Lung (tissue), 12 donors: ENCODE measurements around the gene MPND. TPM values are rescaled to one million over a fixed set of nuclear protein-coding genes. Genes with fewer than 3 reads are reported as not detected.

Experiments
- ATAC-seq: fragments of 200-7000 bp; cut with Tn5 transposase; one replicate; pipeline ENCODE4 v1.9.1; 2020; ENCODE audit warnings: moderate number of reproducible peaks; ENCODE audit not compliant: insufficient read depth, low FRiP score
- DNase-seq, 3 donors: peaks; one replicate each; pipeline ENCODE4 v3.0.0-alpha.2; 2013 to 2017
- H3K27ac ChIP-seq, 2 donors: one replicate each; pipeline ENCODE4 v1.5.1; 2013; ENCODE audit warnings: mild to moderate bottlenecking in 2 of 2, moderate library complexity in 2 of 2, control low read depth in 1 of 2, inconsistent platforms in 1 of 2, low read depth in 1 of 2, low read length in 1 of 2
- H3K27me3 ChIP-seq, 3 donors: one replicate each; pipeline ENCODE4 v1.5.1; 2013; ENCODE audit warnings: low read length in 2 of 3; ENCODE audit not compliant: control insufficient read depth in 3 of 3, insufficient read depth in 3 of 3
- H3K36me3 ChIP-seq, 4 donors: one replicate each; pipeline ENCODE4 v1.5.1; 2013; ENCODE audit warnings: low read length in 4 of 4, mild to moderate bottlenecking in 1 of 4, moderate library complexity in 1 of 4; ENCODE audit not compliant: control insufficient read depth in 4 of 4, insufficient read depth in 4 of 4
- H3K4me1 ChIP-seq, 5 donors: one replicate each; pipeline ENCODE4 v1.5.1; 2013; ENCODE audit warnings: low read length in 5 of 5, mild to moderate bottlenecking in 2 of 5, moderate library complexity in 1 of 5; ENCODE audit not compliant: control insufficient read depth in 5 of 5, insufficient read depth in 5 of 5
- H3K4me3 ChIP-seq: one replicate; pipeline ENCODE4 v1.5.1; 2013; ENCODE audit warnings: mild to moderate bottlenecking, control low read depth, moderate library complexity
- H3K9ac ChIP-seq, 2 donors: one replicate each; pipeline ENCODE4 v1.5.1; 2013; ENCODE audit warnings: low read length in 2 of 2, control low read depth in 1 of 2; ENCODE audit not compliant: insufficient read depth in 1 of 2
- H3K9me3 ChIP-seq, 4 donors: one replicate each; pipeline ENCODE4 v1.5.1; 2013; ENCODE audit warnings: low read length in 3 of 4, mild to moderate bottlenecking in 1 of 4, moderate library complexity in 1 of 4; ENCODE audit not compliant: control insufficient read depth in 4 of 4, insufficient read depth in 3 of 4
- CTCF ChIP-seq: IDR thresholded peaks from 2 replicates; pipeline ENCODE4 v1.5.1; 2012; ENCODE audit warnings: mild to moderate bottlenecking; ENCODE audit errors: control extremely low read depth, extremely low read depth
- WGBS, 2 donors: extraction: QIAGEN DNeasy Blood & Tissue Kit; methylation state at CpG; one replicate each; pipeline ENCODE4 v1.1.7; 2013; 5-methylcytosine and 5-hydroxymethylcytosine counted together
- polyA plus RNA-seq, 2 donors: library from polyadenylated mRNA; stranded (reverse); fragments of 200-250 nt; gene quantifications; one replicate each; pipeline ENCODE4 v1.2.1, GENCODE V29; 2013
- total RNA-seq, 2 donors: library from RNA; depleted of rRNA in 1 of 2; stranded (reverse); fragments of >200 nt in 1 of 2; gene quantifications; one replicate each; pipeline ENCODE4 v1.2.1, GENCODE V29; 2014 to 2021
- donor health status: control.
- donor health status: control.
- donor health status: Bipolar disorder and iron deficiency.
- donor health status: healthy.
- donor health status: DM: yes; HTN: yes; CAD: no.

MPND gene
- total and polyA plus RNA-seq, 4 donors: 9.1 to 32.3 (median 24.6) TPM

GRCh38 chr19:4322942-4323665 lies 20.3 kb upstream of the MPND start:
- ATAC-seq: no peak
- Histone ChIP-seq H3K4me1 (peaks cover 0 to 6% (median 2%) of the 10 kb centered on the region in 5 donors), H3K9ac (no peak overlapping the region), H3K27ac (no peak overlapping the region), H3K9me3 (no peaks in the 10 kb centered on the region), H3K4me3 (no peak overlapping the region), H3K27me3 (peaks cover 0 to 6% (median 2%) of the 10 kb centered on the region in 3 donors), H3K36me3 (no peaks in the 10 kb centered on the region)
- WGBS, 2 donors: 81 to 87% methylated on average over 37 of the region's 37 CpGs
- TF ChIP-seq CTCF: no peak
- no peak for DNase-seq

GRCh38 chr19:4323692-4324091 lies 19.7 kb upstream of the MPND start:
- Histone ChIP-seq H3K36me3 (no peaks in the 10 kb centered on the region), H3K9me3 (no peaks in the 10 kb centered on the region), H3K9ac (no peak overlapping the region), H3K4me3 (no peak overlapping the region), H3K27ac (no peak overlapping the region), H3K27me3 (peaks cover 0 to 6% (median 2%) of the 10 kb centered on the region in 3 donors), H3K4me1 (peaks cover 0 to 9% (median 2%) of the 10 kb centered on the region in 5 donors)
- WGBS, 2 donors: 94 to 97% methylated on average over 9 of the region's 9 CpGs
- ATAC-seq: no peak
- DNase-seq: no peak
- TF ChIP-seq CTCF: no peak

GRCh38 chr19:4324228-4324627 lies 19.1 kb upstream of the MPND start:
- WGBS, 2 donors: 88 to 91% methylated on average over 12 of the region's 12 CpGs
- TF ChIP-seq CTCF: no peak
- Histone ChIP-seq H3K9me3 (no peaks in the 10 kb centered on the region), H3K4me1 (peaks cover 0 to 10% (median 2%) of the 10 kb centered on the region in 5 donors), H3K27me3 (peaks cover 0 to 6% (median 2%) of the 10 kb centered on the region in 3 donors), H3K9ac (no peak overlapping the region), H3K27ac (no peak overlapping the region), H3K4me3 (no peak overlapping the region), H3K36me3 (no peaks in the 10 kb centered on the region)
- no peak for ATAC-seq
- DNase-seq: no peak
